Measurements from ENCODE around the gene MYBPC2. TPM values are rescaled to one million over a fixed set of nuclear protein-coding genes. Genes with fewer than 3 reads are reported as not detected.

The MYBPC2 gene
- total and polyA plus RNA-seq, 2 of the 4 experiments (the other 2 are of a cell fraction), result not detected

DNA sequence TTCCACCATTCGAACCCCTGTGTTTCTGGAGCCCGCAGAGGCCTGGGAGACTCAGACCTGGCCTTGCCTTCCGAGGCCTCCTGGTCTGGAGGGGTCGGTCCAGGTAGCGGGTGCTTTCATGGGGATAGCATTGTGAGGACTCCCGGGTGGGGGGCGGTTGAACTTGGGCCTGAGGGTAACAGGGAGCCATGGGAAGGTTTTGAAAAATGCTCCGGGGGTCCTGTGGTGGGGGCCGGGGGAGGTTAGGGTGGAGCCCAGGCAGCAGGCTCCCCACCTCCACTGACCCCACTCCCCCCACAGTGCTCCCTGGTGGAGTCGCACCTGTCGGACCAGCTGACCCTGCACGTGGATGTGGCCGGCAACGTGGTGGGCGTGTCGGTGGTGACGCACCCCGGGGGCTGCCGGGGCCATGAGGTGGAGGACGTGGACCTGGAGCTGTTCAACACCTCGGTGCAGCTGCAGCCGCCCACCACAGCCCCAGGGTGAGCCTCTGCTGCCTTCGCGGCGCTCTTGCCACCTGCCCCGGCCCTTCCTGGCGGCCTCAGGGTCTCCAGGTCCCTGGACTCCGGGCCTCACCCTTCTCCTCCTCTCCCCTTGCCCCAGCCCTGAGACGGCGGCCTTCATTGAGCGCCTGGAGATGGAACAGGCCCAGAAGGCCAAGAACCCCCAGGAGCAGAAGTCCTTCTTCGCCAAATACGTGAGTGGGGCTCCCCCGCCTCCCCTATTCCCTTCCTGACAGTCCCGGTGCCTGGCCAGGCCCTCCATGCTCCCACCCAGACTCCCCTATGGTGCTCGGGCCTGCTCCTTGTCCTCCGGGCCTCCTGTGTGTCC lies 47.8 kb downstream of the MYBPC2 start (continued):
- no peak for TF ChIP-seq NFE2L2 (IDR thresholded peaks at IDR 0.05; ENCODE audit: low read depth, low read length)

DNA sequence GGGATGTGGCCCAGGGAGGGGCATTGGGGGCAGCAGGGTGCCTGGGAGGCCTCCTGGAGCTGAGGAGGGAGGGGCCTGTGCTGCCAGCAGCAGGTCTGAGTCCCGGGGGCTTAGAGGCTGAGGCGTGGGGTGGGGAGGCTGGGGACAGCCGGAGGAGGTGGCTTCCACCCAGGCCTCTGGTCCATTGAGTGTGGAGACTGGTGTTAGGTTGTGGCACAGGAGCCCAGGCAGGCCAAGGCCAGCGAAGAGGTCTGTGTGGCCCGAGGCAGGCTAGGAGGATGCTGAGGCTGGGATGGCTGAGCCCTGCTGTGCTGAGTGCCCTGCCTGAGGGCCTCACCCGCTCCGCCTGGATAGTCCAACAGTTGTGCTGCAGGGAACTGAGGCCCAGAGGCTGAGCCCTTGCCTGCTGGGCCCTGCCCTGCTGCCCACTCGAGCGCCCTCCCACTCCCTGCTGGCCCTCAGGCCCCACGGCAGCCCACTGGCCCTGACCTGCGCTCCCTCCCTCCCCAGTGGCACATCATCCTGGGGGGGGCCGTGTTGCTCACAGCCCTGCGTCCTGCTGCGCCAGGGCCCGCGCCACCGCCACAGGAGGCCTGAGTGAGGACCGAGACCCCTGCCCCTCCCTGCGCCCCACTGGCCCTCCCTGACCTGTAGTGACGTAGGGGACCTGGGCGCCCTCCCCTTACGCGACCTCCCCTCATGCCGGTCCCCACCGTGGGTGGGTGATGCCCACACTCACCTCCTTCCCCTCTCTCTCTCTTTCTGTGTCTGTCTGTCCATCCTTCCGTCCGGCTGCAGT lies 48.9 kb downstream of the MYBPC2 start:
- H3K4me1 ChIP-seq (ENCODE audit: control insufficient read depth, insufficient read depth, low read length), result 0 out of 2 replicates have a peak, but pooled peaks cover 2% of the 10 kb centered on the region
- WGBS, 2 experiments (ENCODE audit: extremely low coverage in 2 of 2, insufficient read length in 1 of 2), result 100% methylated on average over 3 of the region's 27 CpGs; no CpG with 5 or more reads in 1 of the 2 experiments
- no peak overlapping the region for H2BK5ac ChIP-seq (ENCODE audit: low read depth, low read length, poor library complexity, severe bottlenecking)
- no peak overlapping the region for H2AK5ac ChIP-seq (ENCODE audit: low read depth, low read length)
- peaks cover 5% of the 10 kb centered on the region; the same call in 1 of the 2 replicates for H3K9me1 ChIP-seq (ENCODE audit: insufficient read depth, low read length)
- no peak overlapping the region for H2BK20ac ChIP-seq (ENCODE audit: low read depth, low read length)
- no peak overlapping the region for H3K4me2 ChIP-seq (ENCODE audit: low read depth, low read length)
- no peak overlapping the region for H3K4ac ChIP-seq (ENCODE audit: low read depth, low read length)
- DNase-seq (no peak), ATAC-seq (ENCODE audit: low read depth) (no peak)
- no peak for TF ChIP-seq MAFK (IDR thresholded peaks at IDR 0.05; ENCODE audit: low read depth, low read length)
- no peak for TF ChIP-seq CTCF (conservative IDR thresholded peaks at IDR 0.05; ENCODE audit: low read depth, low read length)
- TF ChIP-seq SMC3 (IDR thresholded peaks at IDR 0.05; ENCODE audit: low read depth, low read length), result no peak
- TF ChIP-seq, protein P1, sequence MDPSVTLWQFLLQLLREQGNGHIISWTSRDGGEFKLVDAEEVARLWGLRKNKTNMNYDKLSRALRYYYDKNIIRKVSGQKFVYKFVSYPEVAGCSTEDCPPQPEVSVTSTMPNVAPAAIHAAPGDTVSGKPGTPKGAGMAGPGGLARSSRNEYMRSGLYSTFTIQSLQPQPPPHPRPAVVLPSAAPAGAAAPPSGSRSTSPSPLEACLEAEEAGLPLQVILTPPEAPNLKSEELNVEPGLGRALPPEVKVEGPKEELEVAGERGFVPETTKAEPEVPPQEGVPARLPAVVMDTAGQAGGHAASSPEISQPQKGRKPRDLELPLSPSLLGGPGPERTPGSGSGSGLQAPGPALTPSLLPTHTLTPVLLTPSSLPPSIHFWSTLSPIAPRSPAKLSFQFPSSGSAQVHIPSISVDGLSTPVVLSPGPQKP (IDR thresholded peaks at IDR 0.05; ENCODE audit: borderline replicate concordance, low read depth, low read length), result no peak
- TF ChIP-seq, protein P2, sequence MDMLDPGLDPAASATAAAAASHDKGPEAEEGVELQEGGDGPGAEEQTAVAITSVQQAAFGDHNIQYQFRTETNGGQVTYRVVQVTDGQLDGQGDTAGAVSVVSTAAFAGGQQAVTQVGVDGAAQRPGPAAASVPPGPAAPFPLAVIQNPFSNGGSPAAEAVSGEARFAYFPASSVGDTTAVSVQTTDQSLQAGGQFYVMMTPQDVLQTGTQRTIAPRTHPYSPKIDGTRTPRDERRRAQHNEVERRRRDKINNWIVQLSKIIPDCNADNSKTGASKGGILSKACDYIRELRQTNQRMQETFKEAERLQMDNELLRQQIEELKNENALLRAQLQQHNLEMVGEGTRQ (IDR thresholded peaks at IDR 0.05; ENCODE audit: low read depth, low read length), result no peak
- H2BK120ac ChIP-seq (ENCODE audit: low read depth, low read length), result no peak overlapping the region
- POLR2A ChIA-PET (ENCODE audit: unreplicated experiment), result no interaction called here
- no peak overlapping the region for H3K27ac ChIP-seq (ENCODE audit: insufficient read depth, low read length)
- H3K79me1 ChIP-seq (ENCODE audit: low read depth in 1 of 2, low read length in 2 of 2), result peaks cover 16 to 27% of the 10 kb centered on the region in 2 experiments
- H4K91ac ChIP-seq (ENCODE audit: insufficient read depth, low read depth, low read length), result no peak overlapping the region
- no peak overlapping the region for H2AK9ac ChIP-seq (replicated peaks; ENCODE audit: low read depth, low read length, poor library complexity)
- no peak overlapping the region for H2BK15ac ChIP-seq (ENCODE audit: low read depth, low read length)
- no peak overlapping the region for H3K23ac ChIP-seq (ENCODE audit: low read depth, low read length)
- no peak overlapping the region for H3K56ac ChIP-seq (ENCODE audit: extremely low read depth, insufficient read depth, low read length)
- H3K18ac ChIP-seq (ENCODE audit: low read depth, low read length), result no peak overlapping the region
- H2AFZ ChIP-seq (replicated peaks; ENCODE audit: low read length, poor library complexity), result peak overlapping the region; percentile 23
- no peak overlapping the region for H3K4me3 ChIP-seq (ENCODE audit: insufficient read depth, low read depth, low read length)
- no peak overlapping the region for H4K8ac ChIP-seq (ENCODE audit: low read depth in 2 of 2, low read length in 2 of 2)
- in situ Hi-C loops (cut with MboI; ENCODE audit: low sequenced_read_pairs) (no loop called here), dilution Hi-C loops (cut with HindIII; ENCODE audit: low sequenced_read_pairs, unreplicated experiment) (no loop called here), intact Hi-C loops (cut with micrococcal nuclease) (no loop called here)
- no peak overlapping the region for H3K14ac ChIP-seq (replicated peaks; ENCODE audit: low read depth, low read length)
- peaks cover 12% of the 10 kb centered on the region for H4K20me1 ChIP-seq (ENCODE audit: insufficient read depth, low read length)
- BruUV-seq (replicated peaks), result no TSS peak
- CTCF ChIA-PET, result no interaction called here
- H3K27me3 ChIP-seq (ENCODE audit: control insufficient read depth, insufficient read depth, low read length), result no peaks in the 10 kb centered on the region
- H3K9ac ChIP-seq (ENCODE audit: low read depth, low read length), result no peak overlapping the region
- no peak overlapping the region for H4K5ac ChIP-seq (ENCODE audit: low read depth, low read length)
- no peaks in the 10 kb centered on the region for H3K9me3 ChIP-seq (ENCODE audit: control insufficient read depth, insufficient read depth, low read length)
- peaks cover 26% of the 10 kb centered on the region for H3K36me3 ChIP-seq (ENCODE audit: control insufficient read depth, insufficient read depth, low read length)
